SH-SY5Y (cell line): ENCODE data around the gene OPCML.

Experiments used
- GATA2 ChIP-seq: IDR thresholded peaks from 2 replicates; pipeline ENCODE4 v1.6.1; 2011; ENCODE audit warnings: mild to moderate bottlenecking, low read depth, low read length
- GATA3 ChIP-seq: IDR thresholded peaks from 2 replicates; pipeline ENCODE4 v1.6.1; 2011; ENCODE audit warnings: low read depth, mild to moderate bottlenecking, low read length, moderate library complexity

DNA sequence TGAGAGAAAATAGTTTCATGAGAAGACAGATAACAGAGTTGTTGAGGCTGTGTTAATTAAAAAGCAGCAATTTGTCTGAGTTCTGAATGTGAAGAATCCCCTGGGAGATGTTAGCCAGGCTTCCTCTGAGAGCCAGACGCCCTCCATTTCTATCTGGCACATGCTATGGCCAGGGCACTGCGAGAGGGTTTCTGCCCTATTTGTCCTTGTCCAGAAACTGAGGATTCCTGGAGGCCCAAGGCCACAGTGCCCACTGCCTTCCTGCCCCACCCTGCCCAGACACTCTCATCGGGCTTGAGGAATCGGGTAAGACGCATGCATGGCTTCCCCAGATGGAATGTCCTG, 484.6 kb downstream of the OPCML start:
- TF ChIP-seq GATA3 (no peak), GATA2 (no peak)
